HepG2 (cell line): Measurements from ENCODE around the gene GLB1L. TPM values are rescaled to one million over a fixed set of nuclear protein-coding genes. Genes with fewer than 3 reads are reported as not detected.

ENCODE experiments used
- ATAC-seq: fragments of 200-7000 bp; cut with Tn5 transposase; 3 replicates; pipeline ENCODE4 v1.9.1; 2020; ENCODE audit warnings: mild to moderate bottlenecking, moderate library complexity
- BruUV-seq: library from RNA; stranded (reverse); fragments of 400-500 nt; replicated peaks from 2 replicates; lab custom pipeline; 2021; lab: Mats Ljungman, UMichigan
- CTCF ChIA-PET: fragments of 300-600 bp; formaldehyde crosslinking; extraction: SDS; loops from one replicate; lab custom pipeline; 2021; ENCODE audit warnings: low total read pairs, inconsistent platforms, low intra/inter-chr PET ratio; lab: Yijun Ruan, JAX
- POLR2A ChIA-PET: fragments of 350-600 bp; sonication (Branson Sonifier 250); formaldehyde crosslinking; loops from one replicate; lab custom pipeline; 2020; ENCODE audit warnings: antibody characterized with exemption, inconsistent platforms; lab: Yijun Ruan, JAX
- DNase-seq: peaks from one replicate; pipeline ENCODE4 v3.0.0-alpha.2; 2015; ENCODE audit warnings: low spot score
- FAIRE-seq: peaks from 3 replicates; lab custom pipeline; 2011; peaks lifted over from hg19 to GRCh38; lab: Jason Lieb, UNC
- H2AFZ ChIP-seq: one replicate; pipeline ENCODE4 v1.6.1; 2011; ENCODE audit warnings: low read length, inconsistent platforms
- H3K27ac ChIP-seq: fragments of 300-600 bp; 3 replicates; pipeline ENCODE4 v1.8.0; 2011; ENCODE audit warnings: mixed run types, mild to moderate bottlenecking, mixed read lengths, low read length, inconsistent platforms; ENCODE audit not compliant: insufficient read depth; ENCODE audit errors: extremely low read length
- H3K27me3 ChIP-seq, 2 experiments: fragments of 200-600 bp in 1 of 2; 2 replicates in 1 of 2; 3 replicates in 1 of 2; pipeline versions ENCODE4 v1.6.0 to v1.8.0; 2011; ENCODE audit warnings: low read length in 2 of 2, mild to moderate bottlenecking in 2 of 2, moderate library complexity in 2 of 2, inconsistent platforms in 1 of 2; ENCODE audit not compliant: insufficient read depth in 2 of 2, control insufficient read depth in 1 of 2
- H3K36me3 ChIP-seq, 2 experiments: fragments of 200-600 bp in 1 of 2; replicated peaks in 1 of 2; 2 replicates in 1 of 2; 3 replicates in 1 of 2; pipeline versions ENCODE4 v1.5.1 to v1.8.0; 2011; ENCODE audit warnings: low read length in 2 of 2, inconsistent platforms in 1 of 2; ENCODE audit not compliant: insufficient read depth in 2 of 2, control insufficient read depth in 1 of 2
- H3K4me1 ChIP-seq: 2 replicates; pipeline ENCODE4 v1.5.1; 2012; ENCODE audit warnings: low read length, inconsistent platforms; ENCODE audit not compliant: insufficient read depth
- H3K4me2 ChIP-seq: 2 replicates; pipeline ENCODE4 v1.6.0; 2011; ENCODE audit warnings: low read depth, low read length, inconsistent platforms
- H3K4me3 ChIP-seq, 3 experiments: fragments of 200-600 bp in 1 of 3; sonication (generic), shearing (Covaris generic) in 1 of 3; replicated peaks in 1 of 3; 2 replicates each; pipeline ENCODE4 v1.5.1; 2011 to 2016; ENCODE audit warnings: low read length in 3 of 3, inconsistent platforms in 2 of 3, low read depth in 2 of 3, mild to moderate bottlenecking in 2 of 3, control low read depth in 1 of 3, mixed read lengths in 1 of 3; ENCODE audit not compliant: insufficient read depth in 1 of 3
- H3K79me2 ChIP-seq: one replicate; pipeline ENCODE4 v1.6.1; 2011; ENCODE audit warnings: low read length, inconsistent platforms; ENCODE audit not compliant: insufficient read depth
- H3K9ac ChIP-seq: 2 replicates; pipeline ENCODE4 v1.6.0; 2011; ENCODE audit warnings: mild to moderate bottlenecking, low read depth, low read length, inconsistent platforms; ENCODE audit not compliant: insufficient read depth
- H3K9me3 ChIP-seq: 2 replicates; pipeline ENCODE4 v1.5.1; 2012; ENCODE audit warnings: mild to moderate bottlenecking, low read length
- H4K20me1 ChIP-seq: 2 replicates; pipeline ENCODE4 v1.6.0; 2011; ENCODE audit warnings: inconsistent platforms, mild to moderate bottlenecking, low read length, moderate library complexity; ENCODE audit not compliant: insufficient read depth
- FLYWCH1 ChIP-seq: sonication (generic); formaldehyde crosslinking; IDR thresholded peaks from 2 replicates; pipeline ENCODE4 v1.8.1; 2023; ENCODE audit warnings: mild to moderate bottlenecking, missing genetic modification reagents
- FOSL1 ChIP-seq: sonication (generic); formaldehyde crosslinking; IDR thresholded peaks from 2 replicates; pipeline ENCODE4 v1.9.0; 2021; ENCODE audit warnings: missing genetic modification reagents, borderline replicate concordance
- HNF4A ChIP-seq: sonication (generic); formaldehyde crosslinking; IDR thresholded peaks from 2 replicates; pipeline ENCODE4 v1.4.0; 2020; ENCODE audit warnings: missing genetic modification reagents
- HOXA7 ChIP-seq: sonication (generic); formaldehyde crosslinking; IDR thresholded peaks from 2 replicates; pipeline ENCODE4 v1.8.1; 2022; ENCODE audit warnings: mild to moderate bottlenecking, missing genetic modification reagents, moderate library complexity
- IRX3 ChIP-seq: sonication (generic); formaldehyde crosslinking; IDR thresholded peaks from 2 replicates; pipeline ENCODE4 v1.8.1; 2023; ENCODE audit warnings: mild to moderate bottlenecking, low read depth, missing genetic modification reagents, borderline replicate concordance
- KMT2B ChIP-seq: IDR thresholded peaks from 2 replicates; pipeline ENCODE4 v1.6.1; 2016; ENCODE audit warnings: missing genetic modification reagents, missing compliant biosample characterization
- MEIS2 ChIP-seq: sonication (generic); formaldehyde crosslinking; IDR thresholded peaks from 2 replicates; pipeline ENCODE4 v1.9.0; 2021; ENCODE audit warnings: mild to moderate bottlenecking, missing genetic modification reagents
- MIER2 ChIP-seq: IDR thresholded peaks from 2 replicates; pipeline ENCODE4 v1.6.1; 2016; ENCODE audit warnings: missing biosample characterization, missing genetic modification reagents
- MTF1 ChIP-seq: sonication (generic); formaldehyde crosslinking; IDR thresholded peaks from 2 replicates; pipeline ENCODE4 v1.5.0; 2020; ENCODE audit warnings: missing genetic modification reagents
- SNAPC5 ChIP-seq: sonication (generic); formaldehyde crosslinking; IDR thresholded peaks from 2 replicates; pipeline ENCODE4 v1.8.1; 2023; ENCODE audit warnings: mild to moderate bottlenecking, missing genetic modification reagents, borderline replicate concordance
- SP1 ChIP-seq, 2 experiments: fragments of 450-650 bp in 1 of 2; sonication (generic) in 1 of 2; formaldehyde crosslinking in 1 of 2; IDR thresholded peaks; 2 replicates each; pipeline versions ENCODE4 v1.4.0 to v1.6.1; 2016 to 2020; ENCODE audit warnings: missing genetic modification reagents in 1 of 2
- TBL1XR1 ChIP-seq: fragments of 150-350 bp; IDR thresholded peaks from 2 replicates; pipeline ENCODE4 v1.6.1; 2014; ENCODE audit warnings: borderline replicate concordance, low read length; ENCODE audit not compliant: partially characterized antibody
- TEAD3 ChIP-seq: optimal IDR thresholded peaks from 2 replicates; pipeline ENCODE3; 2016; ENCODE audit warnings: borderline replicate concordance
- TOE1 ChIP-seq: sonication (generic); formaldehyde crosslinking; IDR thresholded peaks from 2 replicates; pipeline ENCODE4 v1.4.0; 2020; ENCODE audit warnings: mild to moderate bottlenecking, missing genetic modification reagents
- YY1 ChIP-seq: IDR thresholded peaks from 2 replicates; pipeline ENCODE4 v1.6.1; 2011; ENCODE audit warnings: low read length, low read depth, moderate library complexity, mild to moderate bottlenecking; ENCODE audit not compliant: insufficient read depth, insufficient replicate concordance
- ZBTB3 ChIP-seq: sonication (generic); formaldehyde crosslinking; IDR thresholded peaks from 2 replicates; pipeline ENCODE4 v1.4.0; 2020; ENCODE audit warnings: low read depth, mild to moderate bottlenecking, moderate library complexity, missing genetic modification reagents, borderline replicate concordance
- ZFY ChIP-seq: sonication (generic); formaldehyde crosslinking; IDR thresholded peaks from 2 replicates; pipeline ENCODE4 v1.4.0; 2020; ENCODE audit warnings: missing genetic modification reagents
- ZKSCAN1 ChIP-seq: fragments of 150-350 bp; IDR thresholded peaks from 2 replicates; pipeline ENCODE4 v1.6.1; 2014; ENCODE audit warnings: low read length
- ZNF18 ChIP-seq: sonication (generic); formaldehyde crosslinking; IDR thresholded peaks from 2 replicates; pipeline ENCODE4 v1.8.0; 2022; ENCODE audit warnings: mild to moderate bottlenecking, missing genetic modification reagents; ENCODE audit not compliant: insufficient replicate concordance
- ZNF431 ChIP-seq: sonication (generic); formaldehyde crosslinking; IDR thresholded peaks from 2 replicates; pipeline ENCODE4 v1.9.0; 2022; ENCODE audit warnings: missing genetic modification reagents, low read depth, mild to moderate bottlenecking, borderline replicate concordance
- ZNF597 ChIP-seq: sonication (generic); formaldehyde crosslinking; IDR thresholded peaks from 2 replicates; pipeline ENCODE4 v1.5.0; 2020; ENCODE audit warnings: missing genetic modification reagents
- ZNF772 ChIP-seq: sonication (generic); formaldehyde crosslinking; IDR thresholded peaks from 2 replicates; pipeline ENCODE4 v1.5.0; 2020; ENCODE audit warnings: mild to moderate bottlenecking, missing genetic modification reagents
- WGBS: methylation state at CpG from one replicate; pipeline ENCODE4 v1.1.6; 2017; ENCODE audit warnings: low lambda C conversion rate; 5-methylcytosine and 5-hydroxymethylcytosine counted together
- in situ Hi-C: cut with HindIII; loops from 2 replicates; pipeline ENCODE4 v1.10.0; 2017; ENCODE audit warnings: low pct_unique_long_range_greater_than_20kb; ENCODE audit not compliant: extremely low pct_ligation_motif_present
- intact Hi-C: fragments of 100-400 bp; cut with micrococcal nuclease; formaldehyde crosslinking; loops from one replicate; pipeline ENCODE4 v1.10.0; 2022; ENCODE audit not compliant: unreplicated experiment
- polyA plus RNA-seq, 8 experiments: library from polyadenylated mRNA; depleted of rRNA in 3 of 8; stranded (reverse) in 7 of 8; unstranded in 1 of 8; fragments of >200 nt; fragmentation: Illumina TruSeq in 4 of 8; extraction: Trizol in 4 of 8; gene quantifications; 2 replicates each; pipeline versions ENCODE4 v1.2.1 to v1.2.3, GENCODE V29; 2011 to 2016; ENCODE audit warnings: low read depth in 4 of 8, missing spikeins in 1 of 8, mixed read lengths in 1 of 8; ENCODE audit not compliant: insufficient read depth in 1 of 8
- total RNA-seq, 5 experiments: library from RNA; depleted of rRNA; stranded (reverse); fragments of >200 nt; fragmentation: Illumina TruSeq; extraction: Trizol; gene quantifications; 2 replicates each; pipeline ENCODE4 v1.2.3, GENCODE V29; 2016; ENCODE audit warnings: low read depth in 1 of 5

The GLB1L gene
- total and polyA plus RNA-seq, 2 of the 13 experiments (the other 11 are each of a cell fraction or from before 2014, with no cell fraction given) = 6.8 to 7.3 TPM

DNA sequence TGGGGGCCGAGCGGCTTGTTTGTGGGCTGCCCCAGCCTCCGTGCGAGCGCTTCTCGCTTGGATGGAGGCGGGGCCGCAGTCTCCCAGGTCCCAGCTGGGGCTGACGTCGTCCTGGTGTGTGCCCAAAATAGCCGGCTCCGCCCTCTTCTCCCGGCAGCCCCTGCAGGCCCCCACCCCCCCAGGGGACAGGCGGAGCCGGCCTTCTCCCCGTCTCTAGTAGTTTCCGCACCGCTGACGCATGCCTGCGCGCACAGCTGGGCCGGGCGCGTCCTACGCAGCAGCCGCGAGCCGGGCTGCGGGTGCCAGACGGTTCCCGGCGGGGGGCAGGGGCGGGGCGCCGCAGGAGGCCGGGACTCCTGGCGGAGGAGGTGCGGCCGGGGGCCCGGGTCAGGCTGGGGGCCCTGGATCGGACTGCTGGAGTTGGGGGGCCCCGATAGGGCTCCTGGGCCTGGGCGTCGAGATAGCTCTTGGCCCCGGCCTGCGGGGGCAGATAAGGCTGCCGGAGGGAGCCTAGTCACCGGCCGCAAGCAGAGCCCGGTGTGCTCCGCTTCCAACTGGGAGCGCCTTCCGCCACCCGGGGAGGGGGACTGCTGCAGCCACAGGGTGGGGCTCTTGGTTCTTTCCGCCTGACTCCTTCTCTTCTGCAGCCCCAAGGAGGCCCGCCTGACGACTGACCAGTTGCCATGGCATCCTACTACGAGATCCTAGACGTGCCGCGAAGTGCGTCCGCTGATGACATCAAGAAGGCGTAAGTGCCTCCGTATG, 34.1 kb upstream of the GLB1L start, which contains the start of gene DNAJB2:
DNAJB2 (plus strand) TSS at position 216 of the 765 bp plus-strand sequence; CDS start at position 684, 468 bp downstream.
- FAIRE-seq (peak; percentile 74), DNase-seq (peak; percentile 93), ATAC-seq (peak; percentile 92)
- H3K36me3 ChIP-seq = peaks cover 2 to 10% of the 10 kb centered on the region in 2 experiments; a peak in 4 of 5 replicates
- H2AFZ ChIP-seq = peak within 1 kb of the TSS; percentile 66
- 0 out of 5 replicates have a peak, but pooled peaks cover 0 to under 1% of the 10 kb centered on the region in 2 experiments for H3K27me3 ChIP-seq
- in situ Hi-C loops = no loop called here
- no peaks in the 10 kb centered on the region for H3K79me2 ChIP-seq
- no peaks in the 10 kb centered on the region for H3K9me3 ChIP-seq
- peak within 1 kb of the TSS; percentile 96 for H3K4me2 ChIP-seq
- peak within 1 kb of the TSS; percentile 59 to 77 (median 73) for H3K4me3 ChIP-seq
- BruUV-seq = no TSS peak
- 46% methylated on average over 20 of the region's 65 CpGs for WGBS
- peak within 1 kb of the TSS; percentile 80 for H3K9ac ChIP-seq
- ChIA-PET POLR2A (interaction anchor here (0.7 to 3.3 kb wide), 22 partner anchors 8 to 277 kb away, joined by 3 to 70 read pairs (median 10); partner anchors contain the start of genes ABCB6, ANKZF1, ATG9A and CNPPD1), CTCF (interaction anchor here (1.6 to 5.4 kb wide), 3 partner anchors 15 to 120 kb away, joined by 4 to 88 read pairs (median 28); no protein-coding TSS in a partner anchor)
- intact Hi-C loops = loop anchor here (1.0 kb wide), 2 partner anchors 15 to 30 kb away; no protein-coding TSS in a partner anchor
- peaks cover 33% of the 10 kb centered on the region for H3K4me1 ChIP-seq
- no peaks in the 10 kb centered on the region for H4K20me1 ChIP-seq
- H3K27ac ChIP-seq = peak within 1 kb of the TSS; percentile 62
- no peak for TF ChIP-seq HOXA7 (CRISPR knock-in tag)
- TF ChIP-seq TBL1XR1 = peak; percentile 31
- TF ChIP-seq ZFY = peak; percentile 95
- TF ChIP-seq YY1 = peak; percentile 78
- no peak for TF ChIP-seq ZBTB3 (CRISPR knock-in tag)
- peak; percentile 59 for TF ChIP-seq ZNF18 (CRISPR knock-in tag)
- no peak; the same call in 1 of the 2 replicates for TF ChIP-seq FOSL1 (CRISPR knock-in tag)
- TF ChIP-seq ZKSCAN1 = no peak
- TF ChIP-seq TEAD3 (CRISPR knock-in tag) = peak; percentile 68
- peak; percentile 70 for TF ChIP-seq KMT2B (CRISPR knock-in tag)
- TF ChIP-seq MTF1 (CRISPR knock-in tag) = no peak
- peak; percentile 63; the same call in 1 of the 2 replicates for TF ChIP-seq ZNF431
- no peak for TF ChIP-seq SP1 (IDR thresholded peaks at IDR 0.05)
- peak; percentile 87 for TF ChIP-seq SP1 (CRISPR knock-in tag; IDR thresholded peaks at IDR 0.05)
- no peak for TF ChIP-seq HNF4A
- TF ChIP-seq IRX3 (CRISPR knock-in tag) = no peak
- TF ChIP-seq ZNF597 (CRISPR knock-in tag) = no peak
- TF ChIP-seq FLYWCH1 (CRISPR knock-in tag) = no peak
- TF ChIP-seq MIER2 (CRISPR knock-in tag) = peak; percentile 38; the same call in 1 of the 2 replicates
- peak; percentile 87 for TF ChIP-seq MEIS2 (CRISPR knock-in tag)
- TF ChIP-seq ZNF772 (CRISPR knock-in tag) = peak; percentile 67
- 0 out of 2 replicates have a peak, but pooled peaks have one; percentile 58 for TF ChIP-seq TOE1 (CRISPR knock-in tag)
- TF ChIP-seq SNAPC5 = no peak
